ENCODE measurements around the gene SYNRG.

DNA sequence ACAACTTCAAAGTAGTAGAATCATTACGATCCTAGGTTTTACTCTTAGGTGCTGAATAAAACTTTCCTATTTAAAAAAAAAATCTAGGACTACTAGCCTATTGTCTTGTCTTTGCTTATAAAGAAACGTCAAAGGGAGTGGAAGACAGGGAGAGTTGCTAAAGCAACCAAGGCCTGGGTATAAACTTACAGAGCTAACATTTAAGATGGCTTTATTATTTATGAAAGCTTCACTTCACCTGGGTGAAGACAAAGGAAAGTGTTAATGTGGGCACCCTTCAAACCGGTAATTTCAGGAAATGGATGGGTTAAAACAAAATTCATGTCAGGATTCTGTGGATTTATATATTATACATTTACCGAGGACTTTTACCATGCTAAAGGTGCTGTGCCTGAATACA is 117.1 kb downstream of the SYNRG start:
- TF ChIP-seq POLR2A (IDR thresholded peaks at IDR 0.05; ENCODE audit: low read depth, low read length) (no peak), POLR2AphosphoS5 (IDR thresholded peaks at IDR 0.05; ENCODE audit: low read depth, low read length) (no peak), SPI1 (IDR thresholded peaks at IDR 0.05; ENCODE audit: low read depth, low read length) (no peak), TAF1 (IDR thresholded peaks at IDR 0.05; ENCODE audit: low read depth, low read length) (no peak), PAX5 (IDR thresholded peaks at IDR 0.05; ENCODE audit: insufficient read depth, low read length, severe bottlenecking) (no peak)

Data from GM12891 (cell line).